HCT116 (cell line): Measurements from ENCODE around the gene RNF175. TPM values are rescaled to one million over a fixed set of nuclear protein-coding genes. Genes with fewer than 3 reads are reported as not detected.

Experiments used
- ATAC-seq: fragments of 200-7000 bp; cut with Tn5 transposase; 2 replicates; pipeline ENCODE4 v1.9.1; 2020; ENCODE audit warnings: mild to moderate bottlenecking, moderate library complexity
- BruUV-seq: library from RNA; stranded (reverse); fragments of 400-500 nt; replicated peaks from 2 replicates; lab custom pipeline; 2021; lab: Mats Ljungman, UMichigan
- CTCF ChIA-PET: fragments of 300-600 bp; sonication (Branson Sonifier 250); formaldehyde crosslinking; loops from one replicate; lab custom pipeline; 2021; ENCODE audit warnings: antibody characterized with exemption; lab: Charles Lee
- POLR2A ChIA-PET: fragments of 300-600, 350-600 bp; sonication (Branson Sonifier 250); formaldehyde crosslinking; loops from one replicate; lab custom pipeline; 2021; ENCODE audit warnings: antibody characterized with exemption; lab: Charles Lee
- RAD21 ChIA-PET, 2 experiments: fragments of 300-600 bp; sonication (Branson Sonifier 250); formaldehyde crosslinking; loops; one replicate each; lab custom pipeline; 2023; ENCODE audit warnings: low total read pairs in 2 of 2; ENCODE audit not compliant: uncharacterized antibody in 2 of 2, unreplicated experiment in 2 of 2, low non-redundant PET in 1 of 2; lab: Charles Lee
- DNase-seq: peaks from one replicate; pipeline ENCODE4 v3.0.0-alpha.2; 2010; ENCODE audit warnings: low read depth, low spot score
- H2AFZ ChIP-seq: fragments of 200-600 bp; shearing (Covaris generic), sonication (generic); 2 replicates; pipeline ENCODE4 v1.6.1; 2017; ENCODE audit warnings: low read depth, mixed run types, mixed read lengths, antibody characterized with exemption, low read length; ENCODE audit not compliant: poor library complexity, severe bottlenecking
- H3K27ac ChIP-seq: 2 replicates; pipeline ENCODE4 v1.5.1; 2012; ENCODE audit warnings: low read depth, low read length
- H3K27me3 ChIP-seq: fragments of 200-600 bp; sonication (generic); 2 replicates; pipeline ENCODE4 v1.6.1; 2016; ENCODE audit warnings: mixed run types, low read length, mixed read lengths; ENCODE audit not compliant: insufficient read depth
- H3K36me3 ChIP-seq, 2 experiments: fragments of 200-500 bp in 1 of 2; fragments of 200-600 bp in 1 of 2; sonication (Bioruptor generic) in 1 of 2; sonication (generic) in 1 of 2; 2 replicates each; pipeline versions ENCODE4 v1.5.1 to v1.6.1; 2014 to 2016; ENCODE audit warnings: low read length in 2 of 2, inconsistent platforms in 1 of 2, mixed read lengths in 1 of 2, mixed run types in 1 of 2; ENCODE audit not compliant: insufficient read depth in 2 of 2, control insufficient read depth in 1 of 2
- H3K4me1 ChIP-seq, 2 experiments: fragments of 200-600 bp in 1 of 2; sonication (generic) in 1 of 2; 2 replicates each; pipeline versions ENCODE4 v1.5.1 to v1.6.1; 2012 to 2017; ENCODE audit warnings: low read length in 2 of 2, inconsistent platforms in 1 of 2, mild to moderate bottlenecking in 1 of 2, mixed read lengths in 1 of 2, mixed run types in 1 of 2, moderate library complexity in 1 of 2; ENCODE audit not compliant: insufficient read depth in 2 of 2, control insufficient read depth in 1 of 2
- H3K4me2 ChIP-seq: fragments of 200-600 bp; sonication (generic); 2 replicates; pipeline ENCODE4 v1.6.1; 2017; ENCODE audit warnings: mixed run types, low read length, mixed read lengths
- H3K4me3 ChIP-seq, 2 experiments: fragments of 200-600 bp in 1 of 2; sonication (generic) in 1 of 2; replicated peaks in 1 of 2; 2 replicates each; pipeline ENCODE4 v1.5.1; 2011 to 2016; ENCODE audit warnings: low read length in 2 of 2, control low read depth in 1 of 2, low read depth in 1 of 2, mild to moderate bottlenecking in 1 of 2, mixed read lengths in 1 of 2, mixed run types in 1 of 2
- H3K79me2 ChIP-seq: fragments of 200-600 bp; sonication (generic); 2 replicates; pipeline ENCODE4 v1.6.1; 2017; ENCODE audit warnings: mild to moderate bottlenecking, mixed run types, low read length, moderate library complexity, mixed read lengths; ENCODE audit not compliant: insufficient read depth
- H3K9ac ChIP-seq: fragments of 200-600 bp; sonication (generic); 2 replicates; pipeline ENCODE4 v1.6.1; 2016; ENCODE audit warnings: low read length, mixed read lengths
- H3K9me2 ChIP-seq: fragments of 200-600 bp; sonication (generic), shearing (Covaris generic); 2 replicates; pipeline ENCODE4 v1.6.1; 2017; ENCODE audit warnings: mixed run types, mild to moderate bottlenecking, moderate library complexity; ENCODE audit not compliant: insufficient read depth
- H3K9me3 ChIP-seq, 2 experiments: fragments of 200-500 bp in 1 of 2; fragments of 200-600 bp in 1 of 2; sonication (Bioruptor generic) in 1 of 2; sonication (generic) in 1 of 2; 2 replicates each; pipeline ENCODE4 v1.6.1; 2014 to 2017; ENCODE audit warnings: low read length in 2 of 2, mixed read lengths in 2 of 2, inconsistent platforms in 1 of 2, low read depth in 1 of 2, mild to moderate bottlenecking in 1 of 2, mixed run types in 1 of 2, moderate library complexity in 1 of 2; ENCODE audit not compliant: control insufficient read depth in 1 of 2, insufficient read depth in 1 of 2
- H4K20me1 ChIP-seq: fragments of 200-600 bp; sonication (generic), shearing (Covaris generic); 2 replicates; pipeline ENCODE4 v1.6.1; 2017; ENCODE audit warnings: mixed run types, mild to moderate bottlenecking, moderate library complexity; ENCODE audit not compliant: insufficient read depth
- CEBPB ChIP-seq: IDR thresholded peaks from 2 replicates; pipeline ENCODE4 v1.6.1; 2012; ENCODE audit warnings: low read depth
- CTCF ChIP-seq, 3 experiments: fragments of 200-600 bp in 1 of 3; sonication (generic) in 1 of 3; IDR thresholded peaks in 2 of 3; conservative IDR thresholded peaks in 1 of 3; 2 replicates each; pipeline ENCODE4 v1.5.1; 2012 to 2017; ENCODE audit warnings: low read depth in 2 of 3, low read length in 2 of 3, antibody characterized with exemption in 1 of 3, borderline replicate concordance in 1 of 3, control low read depth in 1 of 3, mild to moderate bottlenecking in 1 of 3, mixed read lengths in 1 of 3, mixed run types in 1 of 3, moderate library complexity in 1 of 3; ENCODE audit not compliant: insufficient read depth in 1 of 3
- EGR1 ChIP-seq: IDR thresholded peaks from 2 replicates; pipeline ENCODE4 v1.6.1; 2012; ENCODE audit warnings: low read depth
- ELF1 ChIP-seq: IDR thresholded peaks from 2 replicates; pipeline ENCODE4 v1.6.1; 2012; ENCODE audit warnings: low read depth, borderline replicate concordance
- EZH2phosphoT487 ChIP-seq: fragments of 200-600 bp; IDR thresholded peaks from 2 replicates; pipeline ENCODE4 v1.6.1; 2018; ENCODE audit warnings: antibody characterized with exemption, borderline replicate concordance
- FOSL1 ChIP-seq: IDR thresholded peaks from 2 replicates; pipeline ENCODE4 v1.6.1; 2012; ENCODE audit warnings: low read depth
- JUND ChIP-seq: IDR thresholded peaks from 2 replicates; pipeline ENCODE4 v1.6.1; 2012
- MAX ChIP-seq: IDR thresholded peaks from 2 replicates; pipeline ENCODE4 v1.6.1; 2012
- POLR2AphosphoS5 ChIP-seq: IDR thresholded peaks from 2 replicates; pipeline ENCODE4 v1.6.1; 2011; ENCODE audit warnings: mild to moderate bottlenecking, low read depth, low read length, moderate library complexity
- RAD21 ChIP-seq: IDR thresholded peaks from 2 replicates; pipeline ENCODE4 v1.6.1; 2012; ENCODE audit warnings: low read depth, mild to moderate bottlenecking
- SIN3A ChIP-seq: IDR thresholded peaks from 2 replicates; pipeline ENCODE4 v1.6.1; 2012; ENCODE audit warnings: low read depth
- SP1 ChIP-seq: IDR thresholded peaks from 2 replicates; pipeline ENCODE4 v1.6.1; 2012; ENCODE audit warnings: low read depth
- SRF ChIP-seq: IDR thresholded peaks from 2 replicates; pipeline ENCODE4 v1.6.1; 2012; ENCODE audit warnings: low read depth
- YY1 ChIP-seq: IDR thresholded peaks from 2 replicates; pipeline ENCODE4 v1.6.1; 2011; ENCODE audit warnings: low read length, low read depth, moderate library complexity, mild to moderate bottlenecking; ENCODE audit not compliant: insufficient replicate concordance; ENCODE audit errors: extremely low read depth
- ZNF274 ChIP-seq: fragments of 200-500 bp; sonication (Bioruptor generic); IDR thresholded peaks from 2 replicates; pipeline ENCODE4 v1.6.1; 2014; ENCODE audit warnings: mild to moderate bottlenecking, low read depth, low read length, inconsistent platforms
- intact Hi-C: fragments of 100-400 bp; cut with micrococcal nuclease; formaldehyde crosslinking; loops from 2 replicates; pipeline ENCODE4 v1.10.0; 2022
- total RNA-seq: library from RNA; stranded (reverse); gene quantifications from one replicate; pipeline ENCODE4 v1.2.1, GENCODE V29; 2021; ENCODE audit not compliant: unreplicated experiment
- TF ChIP-seq, protein P1 (sequence below): IDR thresholded peaks from 2 replicates; pipeline ENCODE4 v1.6.1; 2011; ENCODE audit warnings: mild to moderate bottlenecking, low read length, moderate library complexity; ENCODE audit not compliant: insufficient replicate concordance; ENCODE audit errors: extremely low read depth
- TF ChIP-seq, protein P2 (sequence below): IDR thresholded peaks from 2 replicates; pipeline ENCODE4 v1.6.1; 2012; ENCODE audit warnings: low read depth

The RNF175 gene
- total RNA-seq, 1 experiment from 2014 or later, result not detected

DNA sequence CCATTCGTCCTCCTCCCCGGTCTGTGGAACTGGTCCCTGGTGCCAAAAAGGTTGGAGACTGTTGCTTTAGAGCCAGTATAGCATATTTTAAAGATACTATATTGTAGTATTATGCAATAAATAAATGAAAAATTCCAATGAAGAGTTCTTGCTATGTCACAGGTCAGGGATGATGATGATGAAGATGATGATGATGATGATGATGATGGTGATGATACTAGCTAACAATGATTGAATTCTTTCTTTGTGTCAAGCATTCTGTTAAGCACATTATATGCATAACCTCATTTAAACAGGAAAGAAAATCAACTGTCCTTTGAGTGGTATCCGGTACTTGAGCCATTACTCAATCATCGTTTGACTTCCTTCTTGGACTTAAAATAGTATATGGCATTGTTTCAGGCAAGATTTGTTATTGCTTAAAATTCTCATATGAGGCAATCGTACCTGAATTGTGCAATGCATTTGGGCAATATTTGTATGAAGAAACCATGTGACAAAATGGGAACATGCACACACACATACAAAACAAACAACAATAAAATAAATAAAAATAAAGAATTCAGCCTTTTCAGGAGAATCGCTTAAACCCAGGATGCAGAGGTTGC lies 98.5 kb downstream of the RNF175 start:
- no peaks in the 10 kb centered on the region for H3K79me2 ChIP-seq
- no peak overlapping the region for H3K4me2 ChIP-seq
- H3K4me3 ChIP-seq, result no peak overlapping the region
- no peaks in the 10 kb centered on the region for H3K36me3 ChIP-seq
- POLR2A ChIA-PET, result no interaction called here
- BruUV-seq, result no TSS peak
- RAD21 ChIA-PET, result no interaction called here
- intact Hi-C loops, result no loop called here
- DNase-seq (no peak), ATAC-seq (no peak)
- CTCF ChIA-PET, result no interaction called here
- no peaks in the 10 kb centered on the region for H3K9me2 ChIP-seq
- no peaks in the 10 kb centered on the region for H3K4me1 ChIP-seq
- H3K9me3 ChIP-seq, result no peaks in the 10 kb centered on the region; a peak in 1 of 4 replicates
- H3K27ac ChIP-seq, result no peak overlapping the region
- H3K27me3 ChIP-seq, result no peaks in the 10 kb centered on the region
- no peaks in the 10 kb centered on the region for H4K20me1 ChIP-seq
- no peak overlapping the region for H3K9ac ChIP-seq
- TF ChIP-seq RAD21, result no peak
- no peak for TF ChIP-seq SRF
- TF ChIP-seq YY1, result no peak
- TF ChIP-seq CEBPB, result no peak
- no peak for TF ChIP-seq POLR2AphosphoS5
- no peak for TF ChIP-seq JUND
- no peak for TF ChIP-seq SIN3A
- TF ChIP-seq, protein P1, sequence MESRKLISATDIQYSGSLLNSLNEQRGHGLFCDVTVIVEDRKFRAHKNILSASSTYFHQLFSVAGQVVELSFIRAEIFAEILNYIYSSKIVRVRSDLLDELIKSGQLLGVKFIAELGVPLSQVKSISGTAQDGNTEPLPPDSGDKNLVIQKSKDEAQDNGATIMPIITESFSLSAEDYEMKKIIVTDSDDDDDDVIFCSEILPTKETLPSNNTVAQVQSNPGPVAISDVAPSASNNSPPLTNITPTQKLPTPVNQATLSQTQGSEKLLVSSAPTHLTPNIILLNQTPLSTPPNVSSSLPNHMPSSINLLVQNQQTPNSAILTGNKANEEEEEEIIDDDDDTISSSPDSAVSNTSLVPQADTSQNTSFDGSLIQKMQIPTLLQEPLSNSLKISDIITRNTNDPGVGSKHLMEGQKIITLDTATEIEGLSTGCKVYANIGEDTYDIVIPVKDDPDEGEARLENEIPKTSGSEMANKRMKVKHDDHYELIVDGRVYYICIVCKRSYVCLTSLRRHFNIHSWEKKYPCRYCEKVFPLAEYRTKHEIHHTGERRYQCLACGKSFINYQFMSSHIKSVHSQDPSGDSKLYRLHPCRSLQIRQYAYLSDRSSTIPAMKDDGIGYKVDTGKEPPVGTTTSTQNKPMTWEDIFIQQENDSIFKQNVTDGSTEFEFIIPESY, result no peak
- no peak for TF ChIP-seq ZNF274
- TF ChIP-seq MAX, result no peak
- TF ChIP-seq, protein P2, sequence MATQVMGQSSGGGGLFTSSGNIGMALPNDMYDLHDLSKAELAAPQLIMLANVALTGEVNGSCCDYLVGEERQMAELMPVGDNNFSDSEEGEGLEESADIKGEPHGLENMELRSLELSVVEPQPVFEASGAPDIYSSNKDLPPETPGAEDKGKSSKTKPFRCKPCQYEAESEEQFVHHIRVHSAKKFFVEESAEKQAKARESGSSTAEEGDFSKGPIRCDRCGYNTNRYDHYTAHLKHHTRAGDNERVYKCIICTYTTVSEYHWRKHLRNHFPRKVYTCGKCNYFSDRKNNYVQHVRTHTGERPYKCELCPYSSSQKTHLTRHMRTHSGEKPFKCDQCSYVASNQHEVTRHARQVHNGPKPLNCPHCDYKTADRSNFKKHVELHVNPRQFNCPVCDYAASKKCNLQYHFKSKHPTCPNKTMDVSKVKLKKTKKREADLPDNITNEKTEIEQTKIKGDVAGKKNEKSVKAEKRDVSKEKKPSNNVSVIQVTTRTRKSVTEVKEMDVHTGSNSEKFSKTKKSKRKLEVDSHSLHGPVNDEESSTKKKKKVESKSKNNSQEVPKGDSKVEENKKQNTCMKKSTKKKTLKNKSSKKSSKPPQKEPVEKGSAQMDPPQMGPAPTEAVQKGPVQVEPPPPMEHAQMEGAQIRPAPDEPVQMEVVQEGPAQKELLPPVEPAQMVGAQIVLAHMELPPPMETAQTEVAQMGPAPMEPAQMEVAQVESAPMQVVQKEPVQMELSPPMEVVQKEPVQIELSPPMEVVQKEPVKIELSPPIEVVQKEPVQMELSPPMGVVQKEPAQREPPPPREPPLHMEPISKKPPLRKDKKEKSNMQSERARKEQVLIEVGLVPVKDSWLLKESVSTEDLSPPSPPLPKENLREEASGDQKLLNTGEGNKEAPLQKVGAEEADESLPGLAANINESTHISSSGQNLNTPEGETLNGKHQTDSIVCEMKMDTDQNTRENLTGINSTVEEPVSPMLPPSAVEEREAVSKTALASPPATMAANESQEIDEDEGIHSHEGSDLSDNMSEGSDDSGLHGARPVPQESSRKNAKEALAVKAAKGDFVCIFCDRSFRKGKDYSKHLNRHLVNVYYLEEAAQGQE, result no peak
- no peak for TF ChIP-seq SP1
- TF ChIP-seq ELF1, result no peak
- TF ChIP-seq EGR1, result no peak
- TF ChIP-seq FOSL1, result no peak
- TF ChIP-seq EZH2phosphoT487, result no peak
- TF ChIP-seq CTCF (IDR thresholded peaks at IDR 0.05 in 2 of 3, conservative IDR thresholded peaks at IDR 0.05 in 1 of 3; ENCODE audit: borderline replicate concordance in 1 of 3, insufficient read depth in 1 of 3, low read depth in 2 of 3, low read length in 2 of 3), result no peak
- no peak overlapping the region for H2AFZ ChIP-seq
